ENCODE results near the gene PDSS2.

- TF ChIP-seq POLR2A (IDR thresholded peaks at IDR 0.05; ENCODE audit: low read length) (no peak), GATA1 (IDR thresholded peaks at IDR 0.05; ENCODE audit: low read depth, low read length) (no peak)
These were observed 73.0 kb downstream of the PDSS2 start for GRCh38 chr6:107386340-107386739.
